HG02642 (cell line): ENCODE measurements around the gene KATNBL1.
"Not testable (repeated sequence)": the region's sequence is repeated elsewhere in the genome, so short reads cannot be mapped to it uniquely, and the experiment has no call there.

ENCODE experiments used
- ATAC-seq: cut with Tn5 transposase; IDR thresholded peaks from one replicate; pipeline ENCODE4 v1.9.1; 2021; ENCODE audit warnings: mild to moderate bottlenecking; ENCODE audit not compliant: unreplicated experiment, poor library complexity

KATNBL1 gene

GRCh38 chr15:34120420-34120819 is 89.5 kb downstream of the KATNBL1 start:
- ATAC-seq, result not testable (repeated sequence)

DNA sequence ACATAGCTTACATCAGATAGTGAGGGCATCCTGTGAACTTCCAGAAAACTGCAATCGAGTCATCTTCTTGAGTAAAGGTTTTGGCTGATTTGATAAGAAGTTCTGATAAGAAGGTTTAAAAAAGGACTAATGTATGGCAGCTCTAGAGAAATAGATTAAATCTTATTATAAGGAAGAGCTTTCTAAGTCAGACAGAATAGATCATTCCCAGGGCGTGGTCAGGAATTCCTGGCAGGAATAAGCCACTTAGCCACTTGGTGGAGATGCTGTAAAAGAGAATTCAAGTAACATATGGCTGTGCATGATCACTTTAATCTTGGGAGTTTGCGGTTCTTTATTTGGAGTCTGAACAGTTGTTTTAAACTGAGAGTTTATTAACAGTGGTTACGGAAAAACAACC is 90.6 kb downstream of the KATNBL1 start:
- ATAC-seq, result no peak

DNA sequence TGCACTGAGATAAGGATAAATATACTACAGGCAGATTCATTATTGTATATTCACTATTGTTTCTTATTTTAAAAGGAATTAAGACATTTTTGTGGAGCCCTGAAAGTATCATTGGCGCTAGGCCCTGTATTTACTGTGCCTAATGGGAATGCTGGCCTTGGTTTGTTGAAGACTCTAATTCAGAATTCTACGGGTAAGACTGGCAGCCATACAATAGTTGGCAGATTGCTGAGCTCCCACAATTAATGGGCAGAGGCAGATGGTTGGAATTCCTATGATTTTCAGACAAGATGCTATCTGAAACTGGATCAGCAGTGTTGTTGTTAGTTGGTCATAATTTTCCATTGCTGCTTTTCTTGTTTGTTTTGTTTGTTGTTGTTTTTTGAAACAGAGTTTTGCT is 93.3 kb downstream of the KATNBL1 start:
- no peak for ATAC-seq

DNA sequence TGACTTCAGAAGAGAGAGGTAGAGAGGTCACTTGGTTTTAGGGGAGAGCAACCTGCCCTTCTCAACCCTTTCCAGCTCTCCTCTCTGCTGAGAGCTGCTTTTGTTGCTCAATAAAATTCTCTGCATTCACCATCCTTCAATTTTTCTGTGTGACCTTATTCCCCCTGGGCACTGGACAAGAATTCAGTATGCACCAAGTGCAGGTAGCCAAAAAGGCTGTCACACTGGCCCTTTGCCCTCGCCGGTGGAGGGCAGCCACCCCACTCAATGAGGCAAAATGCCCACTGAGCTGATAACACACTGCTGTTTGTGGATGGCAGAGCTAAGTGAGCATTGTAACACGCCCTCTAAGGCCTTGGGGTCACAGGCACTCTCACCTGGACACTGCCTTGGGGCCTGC is 95.2 kb downstream of the KATNBL1 start:
- no peak for ATAC-seq

- no peak for ATAC-seq
Measured at GRCh38 chr15:34114215-34114614, 95.7 kb downstream of the KATNBL1 start.

- no peak for ATAC-seq
Measured at GRCh38 chr15:34111488-34111887, 98.4 kb downstream of the KATNBL1 start.

- no peak for ATAC-seq
Measured at GRCh38 chr15:34109797-34110663, 99.9 kb downstream of the KATNBL1 start.

DNA sequence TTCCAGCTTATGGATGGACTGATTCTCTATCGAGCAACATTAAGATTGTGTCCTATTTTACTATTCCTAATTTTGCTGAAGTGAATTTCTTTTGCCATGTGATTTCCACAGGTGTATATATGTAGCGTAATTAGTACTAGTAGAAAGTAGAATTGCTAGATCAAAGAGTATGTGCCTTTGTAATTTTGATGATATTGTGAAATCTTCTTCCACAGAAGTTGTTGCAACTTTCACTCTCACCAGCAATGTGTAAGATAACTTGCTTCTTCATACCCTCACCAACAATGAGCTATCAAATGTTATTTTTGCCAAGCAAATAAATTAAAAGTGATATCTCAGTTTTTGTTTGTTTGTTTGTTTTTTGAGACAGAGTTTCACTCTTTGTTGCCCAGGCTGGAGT is 102.6 kb downstream of the KATNBL1 start:
- no peak for ATAC-seq

DNA sequence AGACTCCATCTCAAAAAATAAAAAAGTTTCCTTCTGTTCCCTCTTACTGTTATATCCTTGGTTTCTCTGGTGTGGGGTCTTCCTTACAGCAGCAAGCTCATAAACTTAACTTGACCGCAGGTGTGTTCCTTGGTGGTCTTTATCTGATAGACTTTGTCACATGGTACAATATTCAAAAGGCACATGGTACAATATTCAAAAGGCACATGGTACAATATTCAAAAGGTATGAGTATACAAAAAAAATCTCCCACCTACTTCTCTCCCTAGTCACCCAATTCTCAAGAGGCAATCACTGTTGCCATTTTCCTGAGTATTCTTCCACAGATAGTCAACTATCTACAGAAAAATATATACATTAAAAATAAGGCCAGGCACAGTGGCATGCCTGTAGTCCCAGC is 103.5 kb downstream of the KATNBL1 start:
- ATAC-seq, result no peak

GRCh38 chr15:34102175-34102925 is 107.5 kb downstream of the KATNBL1 start:
- no peak for ATAC-seq

DNA sequence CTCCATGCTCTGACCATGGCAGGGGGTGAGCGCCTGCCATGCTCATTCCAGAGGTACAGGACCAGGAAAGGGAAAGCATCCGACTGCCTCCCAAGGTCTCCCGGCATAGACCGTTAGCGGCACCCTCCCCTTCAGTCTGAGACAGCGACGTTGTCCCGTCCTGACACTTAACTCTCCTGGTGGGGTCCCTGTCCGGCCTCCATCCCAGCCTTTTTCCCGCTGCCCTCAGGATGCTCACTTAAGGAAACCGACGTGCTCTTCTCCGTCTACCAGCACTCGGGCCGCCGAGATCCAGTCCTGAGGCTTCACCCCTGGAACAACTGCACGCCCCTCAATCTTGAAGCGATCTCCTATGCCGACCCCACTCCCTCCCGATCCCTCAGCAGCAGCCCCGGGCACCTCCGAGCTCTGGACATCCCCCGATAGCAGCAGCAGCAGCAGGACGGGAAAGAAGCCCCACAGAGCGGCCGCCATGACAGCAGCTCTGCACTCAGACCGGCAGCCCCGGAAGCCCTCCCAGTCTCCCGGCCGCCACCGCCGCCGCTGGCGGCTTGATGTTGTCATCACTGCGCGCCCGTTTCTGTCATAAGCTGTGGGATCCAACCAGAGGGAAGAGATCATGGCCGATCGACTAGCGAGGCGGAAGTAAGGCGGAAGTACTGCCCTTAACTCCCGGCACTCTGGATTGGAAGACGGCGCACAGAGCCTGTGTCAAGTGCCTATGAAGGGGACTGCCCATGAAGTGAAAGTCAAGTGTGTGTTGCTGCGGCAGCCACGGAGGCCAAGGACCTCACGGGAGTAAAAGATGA is 108.3 kb downstream of the KATNBL1 start, which contains the start of the genes EMC7 and PGBD4:
Gene EMC7, minus strand, starts transcription at position 497 of the 809 bp plus-strand sequence. Its CDS starts 23 bp downstream, at position 474.
Gene PGBD4, plus strand, starts transcription at position 718 of the 809 bp plus-strand sequence. CDS start 449 bp downstream, outside the sequence.
- ATAC-seq, result peak; percentile 98

DNA sequence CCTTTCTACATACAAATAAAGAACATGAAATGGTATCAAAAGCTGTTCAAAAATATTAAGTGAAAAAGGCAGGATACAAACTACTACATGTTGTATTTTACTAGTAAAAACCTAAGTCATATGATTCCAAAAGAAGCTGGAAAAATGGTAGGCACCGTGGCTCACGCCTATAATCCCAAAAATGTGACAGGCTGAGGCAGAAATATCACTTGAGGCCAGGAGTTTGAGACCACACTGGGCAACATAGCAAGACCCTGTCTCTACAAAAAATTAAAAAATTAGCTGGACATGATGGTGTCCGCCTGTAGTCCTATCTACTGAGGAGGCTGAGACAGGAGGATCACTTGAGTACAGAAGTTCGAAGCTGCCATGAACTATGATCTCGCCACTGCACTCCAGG is 110.0 kb downstream of the KATNBL1 start:
- no peak for ATAC-seq
